NCI-H2171 (cell line): ENCODE measurements around the gene GSN.
"Not testable (repeated sequence)": the region's sequence is repeated elsewhere in the genome, so short reads cannot be mapped to it uniquely, and the experiment has no call there.

Experiments used
- DNase-seq: peaks from one replicate; lab custom pipeline; 2025; lab: John Stamatoyannopoulos, UW

GSN gene

GRCh38 chr9:121288673-121289025 lies 20.7 kb downstream of the GSN start:
- DNase-seq = no peak

GRCh38 chr9:121289026-121289771 lies 21.2 kb downstream of the GSN start:
- DNase-seq = peak; percentile 12

- DNase-seq = no peak
Observed at GRCh38 chr9:121289772-121290370, 21.9 kb downstream of the GSN start.

GRCh38 chr9:121291536-121291935 lies 23.6 kb downstream of the GSN start:
- not testable (repeated sequence) for DNase-seq

- DNase-seq = no peak
Observed at GRCh38 chr9:121292051-121292450, 24.1 kb downstream of the GSN start.

GRCh38 chr9:121292801-121293241 lies 24.9 kb downstream of the GSN start:
- DNase-seq = no peak

GRCh38 chr9:121294151-121294743 lies 26.3 kb downstream of the GSN start:
- no peak for DNase-seq

- no peak for DNase-seq
Observed at GRCh38 chr9:121294866-121295661, 27.1 kb downstream of the GSN start.

GRCh38 chr9:121295662-121296191 lies 27.8 kb downstream of the GSN start:
- no peak for DNase-seq

GRCh38 chr9:121296213-121297127 lies 28.5 kb downstream of the GSN start:
- DNase-seq = no peak

- no peak for DNase-seq
Observed at GRCh38 chr9:121297389-121297788, 29.4 kb downstream of the GSN start.

GRCh38 chr9:121298016-121298538 lies 30.1 kb downstream of the GSN start:
- no peak for DNase-seq

GRCh38 chr9:121298689-121299466 lies 30.9 kb downstream of the GSN start:
- no peak for DNase-seq

GRCh38 chr9:121299467-121300282 lies 31.7 kb downstream of the GSN start:
- peak; percentile 64 for DNase-seq

- DNase-seq = no peak
Observed at GRCh38 chr9:121300283-121301119, 32.5 kb downstream of the GSN start.

GRCh38 chr9:121301881-121302286 lies 33.9 kb downstream of the GSN start:
- no peak for DNase-seq

GRCh38 chr9:121302341-121302740 lies 34.4 kb downstream of the GSN start:
- no peak for DNase-seq

GRCh38 chr9:121302786-121303185 lies 34.8 kb downstream of the GSN start:
- no peak for DNase-seq
